K562 (cell line): ENCODE measurements around the gene BRAP. TPM values are rescaled to one million over a fixed set of nuclear protein-coding genes. Genes with fewer than 3 reads are reported as not detected.

Experiments used
- ATAC-seq: fragments of 200-7000 bp; cut with Tn5 transposase; 3 replicates; pipeline ENCODE4 v1.9.1; 2020; ENCODE audit warnings: moderate library complexity
- BruUV-seq: library from RNA; stranded (reverse); fragments of 400-500 nt; replicated peaks from 2 replicates; lab custom pipeline; 2021; lab: Mats Ljungman, UMichigan
- CTCF ChIA-PET: fragments of 300-600 bp; formaldehyde crosslinking; extraction: SDS; loops from one replicate; lab custom pipeline; 2021; ENCODE audit warnings: low intra/inter-chr PET ratio; lab: Yijun Ruan, JAX
- POLR2A ChIA-PET: fragments of 300-600, 350-650 bp; sonication (Branson Sonifier 250); formaldehyde crosslinking; extraction: SDS; loops from one replicate; lab custom pipeline; 2021; ENCODE audit warnings: antibody characterized with exemption, inconsistent platforms; lab: Yijun Ruan, JAX
- DNase-seq, 4 experiments: peaks; one replicate each; pipeline versions ENCODE4 v3.0.0 to v3.0.0-alpha.2; 2011 to 2018; ENCODE audit warnings: low spot score in 3 of 4, mixed read lengths in 3 of 4; ENCODE audit errors: extremely low read depth in 1 of 4
- FAIRE-seq: peaks from 2 replicates; lab custom pipeline; 2011; peaks lifted over from hg19 to GRCh38; lab: Jason Lieb, UNC
- H2AFZ ChIP-seq: 2 replicates; pipeline ENCODE4 v1.6.0; 2011; ENCODE audit warnings: low read depth, low read length, control low read depth, inconsistent platforms
- H3K27ac ChIP-seq: fragments of 200-600 bp; 3 replicates; pipeline ENCODE4 v1.8.0; 2011; ENCODE audit warnings: low read depth, mild to moderate bottlenecking, control low read depth, inconsistent platforms, low read length, moderate library complexity, mixed read lengths; ENCODE audit errors: extremely low read depth
- H3K27me3 ChIP-seq, 2 experiments: fragments of 300-600 bp in 1 of 2; 2 replicates in 1 of 2; 3 replicates in 1 of 2; pipeline versions ENCODE4 v1.6.0 to v1.8.0; 2011; ENCODE audit warnings: inconsistent platforms in 2 of 2, low read length in 2 of 2, mild to moderate bottlenecking in 1 of 2, mixed read lengths in 1 of 2, moderate library complexity in 1 of 2; ENCODE audit not compliant: control insufficient read depth in 2 of 2, insufficient read depth in 2 of 2
- H3K36me3 ChIP-seq: fragments of 300-600 bp; 3 replicates; pipeline ENCODE4 v1.8.0; 2011; ENCODE audit warnings: mild to moderate bottlenecking, low read length, inconsistent platforms; ENCODE audit not compliant: control insufficient read depth, insufficient read depth
- H3K4me1 ChIP-seq, 2 experiments: fragments of 200-600 bp in 1 of 2; replicated peaks in 1 of 2; 2 replicates in 1 of 2; 3 replicates in 1 of 2; pipeline versions ENCODE4 v1.5.1 to v1.8.0; 2011; ENCODE audit warnings: inconsistent platforms in 2 of 2, low read length in 2 of 2, mild to moderate bottlenecking in 1 of 2, mixed read lengths in 1 of 2, moderate library complexity in 1 of 2; ENCODE audit not compliant: control insufficient read depth in 2 of 2, insufficient read depth in 2 of 2
- H3K4me2 ChIP-seq: 2 replicates; pipeline ENCODE4 v1.6.1; 2011; ENCODE audit warnings: low read length, control low read depth, inconsistent platforms, mixed read lengths; ENCODE audit not compliant: insufficient read depth
- H3K4me3 ChIP-seq: fragments of 200-600 bp; sonication (generic), shearing (Covaris generic); 2 replicates; pipeline ENCODE4 v1.5.1; 2016; ENCODE audit warnings: control low read depth, inconsistent platforms
- H3K79me2 ChIP-seq: fragments of 200-600 bp; 3 replicates; pipeline ENCODE4 v1.8.0; 2011; ENCODE audit warnings: low read length, inconsistent platforms; ENCODE audit not compliant: control insufficient read depth, insufficient read depth
- H3K9ac ChIP-seq, 2 experiments: 2 replicates each; pipeline versions ENCODE4 v1.6.0 to v1.6.1; 2011; ENCODE audit warnings: low read depth in 2 of 2, low read length in 2 of 2, control low read depth in 1 of 2, inconsistent platforms in 1 of 2, mild to moderate bottlenecking in 1 of 2, mixed read lengths in 1 of 2; ENCODE audit not compliant: insufficient read depth in 1 of 2
- H3K9me1 ChIP-seq: one replicate; pipeline ENCODE4 v1.6.0; 2011; ENCODE audit warnings: inconsistent platforms, mild to moderate bottlenecking, low read length, moderate library complexity; ENCODE audit not compliant: control insufficient read depth, insufficient read depth
- H3K9me3 ChIP-seq: replicated peaks from 2 replicates; pipeline ENCODE4 v1.5.1; 2011; ENCODE audit warnings: low read depth, low read length, inconsistent platforms; ENCODE audit not compliant: control insufficient read depth, insufficient read depth
- H4K20me1 ChIP-seq: replicated peaks from 2 replicates; pipeline ENCODE4 v1.6.1; 2011; ENCODE audit warnings: low read length, inconsistent platforms, mixed read lengths; ENCODE audit not compliant: control insufficient read depth, insufficient read depth
- BMI1 ChIP-seq: fragments of 150-350 bp; IDR thresholded peaks from 2 replicates; pipeline ENCODE4 v1.6.1; 2014; ENCODE audit warnings: low read length
- CHD1 ChIP-seq: fragments of 200-600 bp; sonication (generic); IDR thresholded peaks from one replicate; pipeline ENCODE4 v1.6.1; 2012; ENCODE audit warnings: mild to moderate bottlenecking, moderate library complexity, low read length, inconsistent platforms
- KDM4B ChIP-seq, 2 experiments: fragments of 450-650 bp in 1 of 2; sonication (generic) in 1 of 2; IDR thresholded peaks; 2 replicates each; pipeline ENCODE4 v1.6.1; 2016 to 2017; ENCODE audit warnings: borderline replicate concordance in 2 of 2, antibody characterized with exemption in 1 of 2, low read depth in 1 of 2, mild to moderate bottlenecking in 1 of 2
- MEIS2 ChIP-seq: fragments of 450-650 bp; IDR thresholded peaks from 2 replicates; pipeline ENCODE4 v1.6.1; 2014; ENCODE audit warnings: mild to moderate bottlenecking; ENCODE audit not compliant: partially characterized antibody
- MYNN ChIP-seq, 2 experiments: sonication (generic); formaldehyde crosslinking in 1 of 2; IDR thresholded peaks; 2 replicates each; pipeline versions ENCODE4 v1.5.0 to v1.6.1; 2016 to 2020; ENCODE audit warnings: antibody characterized with exemption in 1 of 2, missing genetic modification reagents in 1 of 2
- NONO ChIP-seq, 2 experiments: fragments of 200-400 bp in 1 of 2; fragments of 450-650 bp in 1 of 2; formaldehyde crosslinking in 1 of 2; IDR thresholded peaks; 2 replicates each; pipeline ENCODE4 v1.6.1; 2017; ENCODE audit warnings: low read depth in 2 of 2, mild to moderate bottlenecking in 2 of 2, moderate library complexity in 2 of 2, low read length in 1 of 2
- POU5F1 ChIP-seq: fragments of 150-350 bp; IDR thresholded peaks from 2 replicates; pipeline ENCODE4 v1.6.1; 2014; ENCODE audit warnings: borderline replicate concordance, low read length, low read depth, mild to moderate bottlenecking; ENCODE audit not compliant: partially characterized antibody
- STAT5B ChIP-seq: fragments of 250-450 bp; sonication (Bioruptor Pico); IDR thresholded peaks from 2 replicates; pipeline ENCODE4 v1.8.0; 2021; ENCODE audit warnings: mild to moderate bottlenecking, inconsistent platforms
- ZNF143 ChIP-seq: sonication (generic); formaldehyde crosslinking; IDR thresholded peaks from 2 replicates; pipeline ENCODE4 v1.9.0; 2022; ENCODE audit warnings: mild to moderate bottlenecking, missing genetic modification reagents
- ZNF764 ChIP-seq: fragments of 250-450 bp; sonication (Bioruptor Pico); IDR thresholded peaks from 2 replicates; pipeline ENCODE4 v1.4.0; 2020; ENCODE audit warnings: low read depth, mild to moderate bottlenecking, moderate library complexity
- ZNF766 ChIP-seq: fragments of 200-800 bp; sonication (Bioruptor generic); conservative IDR thresholded peaks from 2 replicates; pipeline ENCODE4 v1.6.1; 2016; ENCODE audit warnings: missing genetic modification characterization, missing compliant biosample characterization
- ZNF79 ChIP-seq: fragments of 250-450 bp; sonication (Bioruptor Pico); IDR thresholded peaks from 2 replicates; pipeline ENCODE4 v1.4.0; 2020; ENCODE audit warnings: low read depth, mild to moderate bottlenecking, moderate library complexity
- WGBS: fragments of 100-300 bp; shearing (Covaris generic); methylation state at CpG from one replicate; pipeline ENCODE4 v1.1.6; 2016; ENCODE audit warnings: low coverage, mixed read lengths; ENCODE audit not compliant: insufficient coverage; ENCODE audit errors: missing lambda C conversion rate; 5-methylcytosine and 5-hydroxymethylcytosine counted together
- in situ Hi-C: fragments of 300-500 bp; cut with MboI; formaldehyde crosslinking; loops from 4 replicates; pipeline ENCODE4 v1.15.0; 2018; ENCODE audit warnings: inconsistent platforms, mixed read lengths
- intact Hi-C: fragments of 100-400 bp; cut with micrococcal nuclease; formaldehyde crosslinking; loops from 2 replicates; pipeline ENCODE4 v1.14.2; 2022
- polyA plus RNA-seq, 8 experiments: library from polyadenylated mRNA; depleted of rRNA in 4 of 8; stranded (reverse) in 5 of 8; unstranded in 3 of 8; fragments of >200 nt; fragmentation: Nextera tagmentation in 2 of 8; fragmentation: Illumina TruSeq in 1 of 8; extraction: Ambion mirVana in 2 of 8; extraction: Trizol in 1 of 8; gene quantifications; 2 replicates each; pipeline versions ENCODE4 v1.2.1 to v1.2.3, GENCODE V29; 2011 to 2014; ENCODE audit warnings: inconsistent platforms in 1 of 8, missing spikeins in 1 of 8
- total RNA-seq, 7 experiments: library from RNA; depleted of rRNA in 6 of 7; stranded (reverse); fragments of >200 nt in 6 of 7; fragmentation: Illumina TruSeq in 2 of 7; extraction: Trizol in 2 of 7; gene quantifications; 2 replicates each; pipeline versions ENCODE4 v1.2.1 to v1.2.3, GENCODE V29; 2011 to 2021; ENCODE audit warnings: low replicate concordance in 1 of 7

The BRAP gene
- total and polyA plus RNA-seq, 9 of the 15 experiments (the other 6 are each of a cell fraction or from before 2014, with no cell fraction given): 2.2 to 32.6 (median 27.5) TPM

DNA sequence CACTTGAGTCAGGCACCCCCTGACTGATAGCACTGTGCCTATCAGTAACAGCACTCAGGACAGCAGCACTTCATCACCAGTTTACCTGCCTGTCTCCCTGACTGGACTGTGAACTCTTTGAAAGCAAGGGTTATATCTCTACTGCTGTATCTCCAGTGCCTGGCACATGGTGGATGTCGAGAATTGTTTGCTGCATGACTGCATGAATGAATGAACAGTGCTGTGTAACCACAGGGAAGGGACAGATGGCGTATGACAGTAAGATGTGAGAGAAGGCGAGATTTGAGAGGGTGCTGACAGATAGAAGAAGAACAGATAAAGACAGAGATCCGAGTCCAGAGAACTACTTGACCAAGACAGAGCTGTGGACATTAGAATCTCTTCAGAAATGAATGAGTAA, 29.7 kb downstream of the BRAP start:
- in situ Hi-C loops (no loop called here), intact Hi-C loops (no loop called here)
- H3K27ac ChIP-seq: no peak overlapping the region
- CTCF ChIA-PET: no interaction called here
- no peak for FAIRE-seq
- no peak overlapping the region for H2AFZ ChIP-seq
- H3K9ac ChIP-seq: peak overlapping the region in 1 of 2 experiments; percentile 7; a peak in 1 of 4 replicates
- no peak for DNase-seq
- H3K36me3 ChIP-seq: peaks cover 80% of the 10 kb centered on the region; the same call in 2 of the 3 replicates
- H3K4me2 ChIP-seq: no peak overlapping the region
- H3K4me3 ChIP-seq: no peak overlapping the region
- ATAC-seq: no peak
- H3K4me1 ChIP-seq: no peaks in the 10 kb centered on the region
- no peaks in the 10 kb centered on the region for H3K9me3 ChIP-seq
- no peak for TF ChIP-seq ZNF764
- no peak for TF ChIP-seq ZNF143 (CRISPR knock-in tag)
- no peak for TF ChIP-seq KDM4B (IDR thresholded peaks at IDR 0.05; ENCODE audit: borderline replicate concordance in 2 of 2, low read depth in 1 of 2)
- no peak for TF ChIP-seq MYNN (IDR thresholded peaks at IDR 0.05)
- no peak for TF ChIP-seq MYNN (CRISPR knock-in tag; IDR thresholded peaks at IDR 0.05)
- TF ChIP-seq NONO (IDR thresholded peaks at IDR 0.05; ENCODE audit: low read depth in 2 of 2, low read length in 1 of 2): no peak
- TF ChIP-seq STAT5B: no peak
- no peak for TF ChIP-seq BMI1
- TF ChIP-seq CHD1: no peak
- TF ChIP-seq ZNF766: no peak
- TF ChIP-seq ZNF79 (CRISPR knock-in tag): no peak
- no peak for TF ChIP-seq MEIS2
- TF ChIP-seq POU5F1: no peak
- BruUV-seq: no TSS peak
- POLR2A ChIA-PET: no interaction called here
- no peaks in the 10 kb centered on the region for H4K20me1 ChIP-seq
- no peaks in the 10 kb centered on the region for H3K9me1 ChIP-seq
- no peaks in the 10 kb centered on the region for H3K27me3 ChIP-seq
- 91% methylated on average over 4 of the region's 4 CpGs for WGBS
- no peaks in the 10 kb centered on the region for H3K79me2 ChIP-seq
